ENCODE results near the gene CEACAM7. TPM values are rescaled to one million over a fixed set of nuclear protein-coding genes. Genes with fewer than 3 reads are reported as not detected.

Gene CEACAM7
- total RNA-seq, 1 experiment from 2014 or later = not detected

DNA sequence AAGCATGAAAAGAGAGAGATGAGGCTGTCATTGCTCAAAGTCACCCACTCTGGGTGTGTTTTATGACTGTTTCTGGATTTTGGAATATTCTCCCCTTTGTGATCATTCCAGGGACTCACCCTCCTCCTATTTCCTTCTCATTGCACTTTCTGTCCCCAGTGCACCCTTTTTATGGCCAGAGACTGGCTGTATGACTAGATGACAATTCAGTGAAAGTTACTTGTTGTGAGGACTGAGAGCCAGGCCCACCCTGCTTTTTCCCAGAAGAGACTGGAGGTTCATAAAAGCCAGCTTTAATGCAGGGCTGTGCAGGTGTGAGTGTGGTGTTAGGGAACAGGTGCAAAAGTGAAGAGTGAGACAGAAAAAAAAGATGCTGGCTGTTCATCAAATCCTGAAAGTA is 17.3 kb downstream of the CEACAM7 start:
- no peak overlapping the region for H2BK15ac ChIP-seq (ENCODE audit: low read depth, low read length)
- no peak overlapping the region for H3K4ac ChIP-seq (ENCODE audit: low read depth, low read length)
- no peak overlapping the region for H4K5ac ChIP-seq (ENCODE audit: insufficient read length, low read depth, low read length)
- H4K91ac ChIP-seq (ENCODE audit: insufficient read length, low read depth, low read length) = no peak overlapping the region
- no peak overlapping the region for H3K56ac ChIP-seq (ENCODE audit: insufficient read length, low read depth, low read length)
- H3K9me3 ChIP-seq (ENCODE audit: control insufficient read depth, low read depth, low read length) = peaks cover 71% of the 10 kb centered on the region
- H2BK5ac ChIP-seq (ENCODE audit: insufficient read length, low read length) = no peak overlapping the region
- no peak overlapping the region for H3K9ac ChIP-seq (ENCODE audit: extremely low read depth, insufficient read length, low read length)
- Mint-ChIP-seq H3K27me3 (ENCODE audit: low read depth) (no peaks in the 10 kb centered on the region; the same call in 1 of the 2 replicates), H3K4me3 (no peak overlapping the region), H3K9me3 (peaks cover 86 to 93% of the 10 kb centered on the region in 2 experiments), H3K27ac (no peak overlapping the region), H3K36me3 (ENCODE audit: insufficient read depth in 1 of 3, low read depth in 3 of 3) (peaks cover 0 to 39% (median 4%) of the 10 kb centered on the region in 3 experiments; a peak in 3 of 7 replicates), H3K4me1 (no peaks in the 10 kb centered on the region)
- no peak overlapping the region for H2AK5ac ChIP-seq (ENCODE audit: insufficient read length, low read length)
- no peak overlapping the region for H3K4me2 ChIP-seq (ENCODE audit: insufficient read depth, insufficient read length, low read length)
- H3K27ac ChIP-seq (ENCODE audit: insufficient read length, low read depth, low read length) = no peak overlapping the region
- H3K79me1 ChIP-seq (ENCODE audit: insufficient read depth, low read depth, low read length, poor library complexity, severe bottlenecking) = no peaks in the 10 kb centered on the region
- H2BK120ac ChIP-seq (ENCODE audit: low read depth, low read length, poor library complexity, severe bottlenecking) = no peak overlapping the region
- no peaks in the 10 kb centered on the region for H4K20me1 ChIP-seq (ENCODE audit: control insufficient read depth, insufficient read depth, insufficient read length)
- no peak overlapping the region for H2BK12ac ChIP-seq (ENCODE audit: insufficient read length, low read depth, low read length)
- no peak overlapping the region for H3K23ac ChIP-seq (ENCODE audit: insufficient read length, low read depth, low read length)
- H3K27me3 ChIP-seq (ENCODE audit: insufficient read depth, low read length) = no peaks in the 10 kb centered on the region
- H2BK20ac ChIP-seq (ENCODE audit: low read depth, low read length, poor library complexity, severe bottlenecking) = no peak overlapping the region
- no peaks in the 10 kb centered on the region for H3K79me2 ChIP-seq (ENCODE audit: insufficient read depth, low read length)
- H4K8ac ChIP-seq (replicated peaks; ENCODE audit: insufficient read length, low read depth, low read length) = no peak overlapping the region
- no peaks in the 10 kb centered on the region for H3K23me2 ChIP-seq (ENCODE audit: insufficient read length, low read depth, low read length, poor library complexity, severe bottlenecking)
- no peak overlapping the region for H3K18ac ChIP-seq (ENCODE audit: insufficient read length, low read depth, low read length)
- no peak for DNase-seq
- no peaks in the 10 kb centered on the region for H3K4me1 ChIP-seq (ENCODE audit: insufficient read depth, low read length)
- TF ChIP-seq, protein P1, sequence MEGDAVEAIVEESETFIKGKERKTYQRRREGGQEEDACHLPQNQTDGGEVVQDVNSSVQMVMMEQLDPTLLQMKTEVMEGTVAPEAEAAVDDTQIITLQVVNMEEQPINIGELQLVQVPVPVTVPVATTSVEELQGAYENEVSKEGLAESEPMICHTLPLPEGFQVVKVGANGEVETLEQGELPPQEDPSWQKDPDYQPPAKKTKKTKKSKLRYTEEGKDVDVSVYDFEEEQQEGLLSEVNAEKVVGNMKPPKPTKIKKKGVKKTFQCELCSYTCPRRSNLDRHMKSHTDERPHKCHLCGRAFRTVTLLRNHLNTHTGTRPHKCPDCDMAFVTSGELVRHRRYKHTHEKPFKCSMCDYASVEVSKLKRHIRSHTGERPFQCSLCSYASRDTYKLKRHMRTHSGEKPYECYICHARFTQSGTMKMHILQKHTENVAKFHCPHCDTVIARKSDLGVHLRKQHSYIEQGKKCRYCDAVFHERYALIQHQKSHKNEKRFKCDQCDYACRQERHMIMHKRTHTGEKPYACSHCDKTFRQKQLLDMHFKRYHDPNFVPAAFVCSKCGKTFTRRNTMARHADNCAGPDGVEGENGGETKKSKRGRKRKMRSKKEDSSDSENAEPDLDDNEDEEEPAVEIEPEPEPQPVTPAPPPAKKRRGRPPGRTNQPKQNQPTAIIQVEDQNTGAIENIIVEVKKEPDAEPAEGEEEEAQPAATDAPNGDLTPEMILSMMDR (conservative IDR thresholded peaks at IDR 0.05) = no peak
- H3T11ph ChIP-seq (ENCODE audit: low read length) = no peak overlapping the region
- no peak overlapping the region for H3K14ac ChIP-seq (ENCODE audit: insufficient read depth, low read length)
- no peak overlapping the region for H2AFZ ChIP-seq (ENCODE audit: low read length)
